SK-N-SH treated with all-trans-retinoic acid at 6 μM for 48 hours (cell line): ENCODE measurements around the gene MYEOV.

ENCODE experiments used
- ATAC-seq: fragments of 200-7000 bp; cut with Tn5 transposase; 3 replicates; pipeline ENCODE4 v1.9.1; 2020; ENCODE audit warnings: mild to moderate bottlenecking, moderate library complexity
- ARNTL ChIP-seq: fragments of 450-650 bp; formaldehyde crosslinking; IDR thresholded peaks from 2 replicates; pipeline ENCODE4 v1.5.0; 2020; ENCODE audit warnings: low read depth, mild to moderate bottlenecking, moderate library complexity, borderline replicate concordance
- BACH2 ChIP-seq: fragments of 250-450 bp; sonication (Bioruptor Pico); IDR thresholded peaks from 2 replicates; pipeline ENCODE4 v1.9.0; 2021; ENCODE audit warnings: mild to moderate bottlenecking, borderline replicate concordance
- CREB5 ChIP-seq: fragments of 250-450 bp; sonication (Bioruptor Pico); IDR thresholded peaks from 2 replicates; pipeline ENCODE4 v1.5.1; 2020; ENCODE audit warnings: low read depth, mild to moderate bottlenecking, moderate library complexity
- CSDC2 ChIP-seq: fragments of 250-450 bp; sonication (Bioruptor Pico); IDR thresholded peaks from 2 replicates; pipeline ENCODE4 v1.5.0; 2020; ENCODE audit warnings: mild to moderate bottlenecking, moderate library complexity
- ESRRG ChIP-seq: fragments of 250-450 bp; sonication (Bioruptor Pico); IDR thresholded peaks from 2 replicates; pipeline ENCODE4 v1.6.1; 2021; ENCODE audit warnings: mild to moderate bottlenecking
- GLIS3 ChIP-seq: fragments of 250-450 bp; sonication (Bioruptor Pico); IDR thresholded peaks from 2 replicates; pipeline ENCODE4 v1.5.0; 2020; ENCODE audit warnings: mild to moderate bottlenecking, moderate library complexity
- ISL1 ChIP-seq: fragments of 250-450 bp; sonication (Bioruptor Pico); IDR thresholded peaks from 2 replicates; pipeline ENCODE4 v2.1.2; 2022; ENCODE audit warnings: mild to moderate bottlenecking, moderate library complexity
- OSR1 ChIP-seq: fragments of 250-450 bp; sonication (Bioruptor Pico); IDR thresholded peaks from 2 replicates; pipeline ENCODE4 v1.8.0; 2022; ENCODE audit warnings: moderate library complexity, mild to moderate bottlenecking, inconsistent platforms
- PPARA ChIP-seq: fragments of 250-450 bp; sonication (Bioruptor Pico); IDR thresholded peaks from 2 replicates; pipeline ENCODE4 v1.5.0; 2020; ENCODE audit warnings: mild to moderate bottlenecking, borderline replicate concordance
- RARB ChIP-seq: fragments of 250-450 bp; sonication (Bioruptor Pico); IDR thresholded peaks from 2 replicates; pipeline ENCODE4 v1.8.0; 2021; ENCODE audit warnings: mild to moderate bottlenecking, moderate library complexity
- SNAI2 ChIP-seq: fragments of 250-450 bp; sonication (Bioruptor Pico); IDR thresholded peaks from 2 replicates; pipeline ENCODE4 v1.5.0; 2020; ENCODE audit warnings: mild to moderate bottlenecking, moderate library complexity
- TCF4 ChIP-seq: fragments of 250-450 bp; sonication (Bioruptor Pico); IDR thresholded peaks from 2 replicates; pipeline ENCODE4 v1.8.0; 2021; ENCODE audit warnings: mild to moderate bottlenecking, moderate library complexity, borderline replicate concordance
- TOX ChIP-seq: fragments of 250-450 bp; sonication (Bioruptor Pico); IDR thresholded peaks from 2 replicates; pipeline ENCODE4 v1.8.0; 2021; ENCODE audit warnings: mild to moderate bottlenecking, moderate library complexity, borderline replicate concordance
- TSHZ2 ChIP-seq: fragments of 250-450 bp; sonication (Bioruptor Pico); IDR thresholded peaks from 2 replicates; pipeline ENCODE4 v1.5.0; 2020; ENCODE audit warnings: mild to moderate bottlenecking, moderate library complexity
- ZFP3 ChIP-seq: fragments of 250-450 bp; sonication (Bioruptor Pico); IDR thresholded peaks from 2 replicates; pipeline ENCODE4 v1.5.0; 2020; ENCODE audit warnings: mild to moderate bottlenecking, moderate library complexity
- ZFP30 ChIP-seq: fragments of 450-650 bp; formaldehyde crosslinking; IDR thresholded peaks from 2 replicates; pipeline ENCODE4 v1.5.0; 2022; ENCODE audit warnings: mild to moderate bottlenecking, moderate library complexity
- ZNF565 ChIP-seq: fragments of 450-650 bp; formaldehyde crosslinking; conservative IDR thresholded peaks from 2 replicates; pipeline ENCODE4 v1.5.0; 2020; ENCODE audit warnings: low read depth, mild to moderate bottlenecking, moderate library complexity
- ZNF70 ChIP-seq: fragments of 450-650 bp; formaldehyde crosslinking; IDR thresholded peaks from 2 replicates; pipeline ENCODE4 v1.5.0; 2020; ENCODE audit warnings: mild to moderate bottlenecking, moderate library complexity
- ZNF8 ChIP-seq: fragments of 450-650 bp; formaldehyde crosslinking; IDR thresholded peaks from 2 replicates; pipeline ENCODE4 v1.5.0; 2020; ENCODE audit warnings: mild to moderate bottlenecking, moderate library complexity
- TF ChIP-seq, protein P1 (sequence below): fragments of 250-450 bp; sonication (Bioruptor Pico); IDR thresholded peaks from 2 replicates; pipeline ENCODE4 v1.8.0; 2021; ENCODE audit warnings: low read depth, mild to moderate bottlenecking, moderate library complexity, borderline replicate concordance
- TF ChIP-seq, protein P2 (sequence below): fragments of 250-450 bp; sonication (Bioruptor Pico); IDR thresholded peaks from 2 replicates; pipeline ENCODE4 v1.5.1; 2021; ENCODE audit warnings: mild to moderate bottlenecking, moderate library complexity

The MYEOV gene

GRCh38 chr11:69308936-69309615 is 15.1 kb downstream of the MYEOV start:
- TF ChIP-seq CREB5 (CRISPR knock-in tag) (no peak), BACH2 (CRISPR knock-in tag) (no peak), ZNF565 (CRISPR knock-in tag) (no peak), ZFP3 (CRISPR knock-in tag) (no peak), ISL1 (CRISPR knock-in tag) (no peak), ESRRG (no peak), GLIS3 (CRISPR knock-in tag) (no peak)
- TF ChIP-seq, protein P1, sequence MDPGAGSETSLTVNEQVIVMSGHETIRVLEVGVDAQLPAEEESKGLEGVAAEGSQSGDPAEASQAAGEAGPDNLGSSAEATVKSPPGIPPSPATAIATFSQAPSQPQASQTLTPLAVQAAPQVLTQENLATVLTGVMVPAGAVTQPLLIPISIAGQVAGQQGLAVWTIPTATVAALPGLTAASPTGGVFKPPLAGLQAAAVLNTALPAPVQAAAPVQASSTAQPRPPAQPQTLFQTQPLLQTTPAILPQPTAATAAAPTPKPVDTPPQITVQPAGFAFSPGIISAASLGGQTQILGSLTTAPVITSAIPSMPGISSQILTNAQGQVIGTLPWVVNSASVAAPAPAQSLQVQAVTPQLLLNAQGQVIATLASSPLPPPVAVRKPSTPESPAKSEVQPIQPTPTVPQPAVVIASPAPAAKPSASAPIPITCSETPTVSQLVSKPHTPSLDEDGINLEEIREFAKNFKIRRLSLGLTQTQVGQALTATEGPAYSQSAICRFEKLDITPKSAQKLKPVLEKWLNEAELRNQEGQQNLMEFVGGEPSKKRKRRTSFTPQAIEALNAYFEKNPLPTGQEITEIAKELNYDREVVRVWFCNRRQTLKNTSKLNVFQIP (CRISPR knock-in tag) = no peak
- no peak for ATAC-seq

DNA sequence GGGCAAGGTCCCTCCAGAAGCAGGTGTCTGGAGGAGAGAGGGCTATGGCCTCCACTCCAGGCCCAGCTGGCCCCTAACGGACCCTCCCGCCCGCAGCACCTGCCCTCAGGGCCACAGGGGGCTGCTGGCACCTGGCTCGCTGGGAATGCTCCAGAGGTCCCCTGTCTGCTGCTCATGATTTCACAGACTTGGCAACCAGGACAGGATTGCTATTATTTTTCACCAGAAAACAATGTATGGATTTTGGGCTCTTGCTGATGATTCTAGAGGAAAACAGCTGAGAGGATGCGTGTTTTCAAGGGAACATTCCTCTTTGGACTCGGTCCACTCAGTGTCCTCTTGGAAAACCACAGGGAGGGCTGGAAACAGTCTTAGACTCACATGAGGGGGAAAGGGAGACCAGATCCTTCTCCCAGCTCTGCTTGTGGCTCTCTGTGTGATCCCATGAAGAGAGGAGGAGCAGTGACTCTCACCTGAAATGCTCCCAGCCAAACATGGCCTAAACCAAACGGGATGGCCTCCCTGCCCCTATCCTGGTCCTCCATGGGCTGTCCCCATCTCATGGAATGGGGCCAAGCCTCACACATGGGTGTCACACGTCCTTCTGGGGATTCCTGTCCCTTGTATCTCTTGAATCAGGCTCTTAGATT is 15.8 kb downstream of the MYEOV start:
- no peak for ATAC-seq
- TF ChIP-seq RARB (no peak), OSR1 (CRISPR knock-in tag) (no peak), ZFP3 (CRISPR knock-in tag) (no peak), ISL1 (CRISPR knock-in tag) (no peak), CREB5 (CRISPR knock-in tag) (no peak), CSDC2 (CRISPR knock-in tag) (no peak), TOX (CRISPR knock-in tag) (no peak), ZNF8 (no peak), GLIS3 (CRISPR knock-in tag) (no peak), ESRRG (no peak), ZNF565 (CRISPR knock-in tag) (no peak), PPARA (no peak), ZFP30 (CRISPR knock-in tag) (no peak), SNAI2 (CRISPR knock-in tag) (no peak), ARNTL (CRISPR knock-in tag) (no peak), BACH2 (CRISPR knock-in tag) (no peak), TCF4 (no peak)
- TF ChIP-seq, protein P2, sequence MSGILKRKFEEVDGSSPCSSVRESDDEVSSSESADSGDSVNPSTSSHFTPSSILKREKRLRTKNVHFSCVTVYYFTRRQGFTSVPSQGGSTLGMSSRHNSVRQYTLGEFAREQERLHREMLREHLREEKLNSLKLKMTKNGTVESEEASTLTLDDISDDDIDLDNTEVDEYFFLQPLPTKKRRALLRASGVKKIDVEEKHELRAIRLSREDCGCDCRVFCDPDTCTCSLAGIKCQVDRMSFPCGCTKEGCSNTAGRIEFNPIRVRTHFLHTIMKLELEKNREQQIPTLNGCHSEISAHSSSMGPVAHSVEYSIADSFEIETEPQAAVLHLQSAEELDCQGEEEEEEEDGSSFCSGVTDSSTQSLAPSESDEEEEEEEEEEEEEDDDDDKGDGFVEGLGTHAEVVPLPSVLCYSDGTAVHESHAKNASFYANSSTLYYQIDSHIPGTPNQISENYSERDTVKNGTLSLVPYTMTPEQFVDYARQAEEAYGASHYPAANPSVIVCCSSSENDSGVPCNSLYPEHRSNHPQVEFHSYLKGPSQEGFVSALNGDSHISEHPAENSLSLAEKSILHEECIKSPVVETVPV = no peak
- TF ChIP-seq, protein P1 (CRISPR knock-in tag) = no peak

DNA sequence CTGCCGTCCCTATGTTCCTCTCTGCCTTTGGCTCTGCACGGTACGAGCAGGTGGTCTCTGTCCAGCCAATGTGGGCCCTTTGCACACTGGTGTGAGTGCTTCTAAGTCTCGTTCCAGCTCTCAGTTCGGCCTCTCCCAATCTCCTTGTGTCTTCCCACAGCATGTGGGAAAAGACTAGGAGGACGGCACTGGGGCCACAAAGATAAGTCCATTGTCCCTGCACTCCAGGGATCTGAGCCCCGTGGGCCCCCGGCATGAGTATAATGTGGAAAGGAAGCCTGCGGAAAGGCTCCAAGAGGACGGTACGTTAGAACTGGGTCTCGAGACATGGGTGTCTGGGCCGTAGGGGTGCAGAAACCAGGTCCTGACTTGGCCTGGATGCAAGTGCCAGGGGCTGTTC is 16.4 kb downstream of the MYEOV start:
- TF ChIP-seq ZNF8 (no peak), TOX (CRISPR knock-in tag) (no peak), TCF4 (no peak), ZFP3 (CRISPR knock-in tag) (no peak), RARB (no peak), ARNTL (CRISPR knock-in tag) (no peak), ZNF70 (CRISPR knock-in tag) (no peak), ISL1 (CRISPR knock-in tag) (no peak), OSR1 (CRISPR knock-in tag) (no peak), ZNF565 (CRISPR knock-in tag) (no peak), TSHZ2 (CRISPR knock-in tag) (no peak), ZFP30 (CRISPR knock-in tag) (no peak), SNAI2 (CRISPR knock-in tag) (no peak), ESRRG (no peak)
- TF ChIP-seq, protein P2 = no peak
- TF ChIP-seq, all 23 proteins: peak for 0
- ATAC-seq = no peak
